Activated naive CD8-positive, alpha-beta T cell treated with anti-CD3 and anti-CD28 coated beads, Interleukin-2, amount 50 U/mL, for 16 hours (primary cell): ENCODE data around the gene DNAAF3.
A peak's percentile ranks its signal among the peaks of the same experiment; 100 is the strongest.

Source experiments
- DNase-seq: peaks from one replicate; pipeline ENCODE4 v3.0.0-alpha.2; 2020; ENCODE audit warnings: low read depth, low spot score

The DNAAF3 gene

GRCh38 chr19:55153652-55154264 is 12.7 kb downstream of the DNAAF3 start:
- DNase-seq: no peak

GRCh38 chr19:55152017-55152416 is 14.4 kb downstream of the DNAAF3 start:
- DNase-seq: no peak

- no peak for DNase-seq
Observed at GRCh38 chr19:55149078-55150003, 17.1 kb downstream of the DNAAF3 start, which contains the start of gene TNNT1. TNNT1 (minus strand) TSS chr19:55149206; CDS start chr19:55147157, 2,049 bp downstream.

GRCh38 chr19:55147545-55148251 is 18.7 kb downstream of the DNAAF3 start:
- no peak for DNase-seq

- no peak for DNase-seq
Observed at GRCh38 chr19:55146705-55147273, 19.6 kb downstream of the DNAAF3 start.

GRCh38 chr19:55146078-55146704 is 20.2 kb downstream of the DNAAF3 start:
- no peak for DNase-seq

- no peak for DNase-seq
Observed at GRCh38 chr19:55145232-55145631, 21.2 kb downstream of the DNAAF3 start.

GRCh38 chr19:55141696-55142095 is 24.7 kb downstream of the DNAAF3 start:
- no peak for DNase-seq

GRCh38 chr19:55137915-55138314 is 28.5 kb downstream of the DNAAF3 start:
- DNase-seq: no peak

- no peak for DNase-seq
Observed at GRCh38 chr19:55136399-55137102, 29.9 kb downstream of the DNAAF3 start.

GRCh38 chr19:55134736-55135135 is 31.7 kb downstream of the DNAAF3 start:
- no peak for DNase-seq

GRCh38 chr19:55133639-55134444 is 32.6 kb downstream of the DNAAF3 start:
- no peak for DNase-seq

GRCh38 chr19:55132453-55133129 is 33.8 kb downstream of the DNAAF3 start:
- DNase-seq: no peak

GRCh38 chr19:55131421-55131820 is 35.0 kb downstream of the DNAAF3 start:
- no peak for DNase-seq

GRCh38 chr19:55119053-55119452 is 47.4 kb downstream of the DNAAF3 start:
- no peak for DNase-seq

- DNase-seq: no peak
Observed at GRCh38 chr19:55118401-55118991, 47.9 kb downstream of the DNAAF3 start.

- DNase-seq: peak; percentile 92
Observed at GRCh38 chr19:55117663-55118391, 48.6 kb downstream of the DNAAF3 start.
